ENCODE measurements around the gene THSD1. TPM values are rescaled to one million over a fixed set of nuclear protein-coding genes. Genes with fewer than 3 reads are reported as not detected.

The THSD1 gene
- total and polyA plus RNA-seq, 9 donors, result 2.1 to 6.4 (median 3.5) TPM

GRCh38 chr13:52383366-52383765 lies 22.6 kb downstream of the THSD1 start:
- no peak overlapping the region for H3K27ac ChIP-seq
- 32 to 43% (median 41%) methylated on average over 1 of the region's 1 CpG for WGBS, 3 donors
- no peak for DNase-seq
- no peaks in the 10 kb centered on the region for H3K36me3 ChIP-seq
- no peaks in the 10 kb centered on the region for H3K9me3 ChIP-seq
- intact Hi-C loops (cut with DNase I), result no loop called here
- H3K27me3 ChIP-seq, result no peaks in the 10 kb centered on the region
- no peak for TF ChIP-seq CTCF (IDR thresholded peaks at IDR 0.05)
- TF ChIP-seq POLR2A (IDR thresholded peaks at IDR 0.05), result no peak
- no peak for TF ChIP-seq EP300 (IDR thresholded peaks at IDR 0.05)
- H3K4me3 ChIP-seq, result no peak overlapping the region
- H3K4me1 ChIP-seq (ENCODE audit: insufficient read depth), result no peaks in the 10 kb centered on the region

GRCh38 chr13:52378312-52378711 lies 27.7 kb downstream of the THSD1 start:
- H3K4me3 ChIP-seq, result no peak overlapping the region
- H3K27ac ChIP-seq, result no peak overlapping the region
- H3K9me3 ChIP-seq, result no peaks in the 10 kb centered on the region
- no peaks in the 10 kb centered on the region for H3K36me3 ChIP-seq
- TF ChIP-seq POLR2A (IDR thresholded peaks at IDR 0.05) (no peak), EP300 (IDR thresholded peaks at IDR 0.05) (no peak), CTCF (IDR thresholded peaks at IDR 0.05) (no peak)
- DNase-seq, result peak in 1 of 5 donors; percentile 15
- 91 to 94% (median 94%) methylated on average over 22 of the region's 22 CpGs for WGBS, 3 donors
- intact Hi-C loops (cut with DNase I), result no loop called here
- H3K4me1 ChIP-seq (ENCODE audit: insufficient read depth), result no peaks in the 10 kb centered on the region
- no peaks in the 10 kb centered on the region for H3K27me3 ChIP-seq

- intact Hi-C loops (cut with DNase I), result no loop called here
- no peak overlapping the region for H3K4me3 ChIP-seq
- H3K4me1 ChIP-seq (ENCODE audit: insufficient read depth), result no peaks in the 10 kb centered on the region
- H3K9me3 ChIP-seq, result no peaks in the 10 kb centered on the region
- no peak overlapping the region for H3K27ac ChIP-seq
- no peaks in the 10 kb centered on the region for H3K27me3 ChIP-seq
- DNase-seq, result peak in 1 of 5 donors; percentile 31
- no peaks in the 10 kb centered on the region for H3K36me3 ChIP-seq
- WGBS, 3 donors, result 96 to 97% (median 96%) methylated on average over 20 to 21 of the region's 21 CpGs
- TF ChIP-seq EP300 (IDR thresholded peaks at IDR 0.05) (no peak), POLR2A (IDR thresholded peaks at IDR 0.05) (no peak), CTCF (IDR thresholded peaks at IDR 0.05) (no peak)
Observed at GRCh38 chr13:52377898-52378297, 28.1 kb downstream of the THSD1 start.

- DNase-seq, result no peak
- TF ChIP-seq EP300 (IDR thresholded peaks at IDR 0.05) (no peak), POLR2A (IDR thresholded peaks at IDR 0.05) (no peak), CTCF (IDR thresholded peaks at IDR 0.05) (no peak)
- 26 to 35% (median 33%) methylated on average over 1 of the region's 1 CpG for WGBS, 3 donors
- Histone ChIP-seq H3K36me3 (no peaks in the 10 kb centered on the region), H3K4me1 (ENCODE audit: insufficient read depth) (no peaks in the 10 kb centered on the region), H3K27ac (no peak overlapping the region), H3K4me3 (no peak overlapping the region), H3K27me3 (no peaks in the 10 kb centered on the region), H3K9me3 (no peaks in the 10 kb centered on the region)
- intact Hi-C loops (cut with DNase I), result no loop called here
Observed at GRCh38 chr13:52374873-52375411, 31.0 kb downstream of the THSD1 start.

Measured in ovary (tissue), 9 donors.